Anterior cingulate cortex (tissue), 58 donors: ENCODE results near the gene TIGD3.
A peak's percentile ranks its signal among the peaks of the same experiment; 100 is the strongest.

Source experiments
- DNase-seq, 58 donors: peaks; one replicate each; lab custom pipeline; 2025; lab: John Stamatoyannopoulos, UW

TIGD3 gene

DNA sequence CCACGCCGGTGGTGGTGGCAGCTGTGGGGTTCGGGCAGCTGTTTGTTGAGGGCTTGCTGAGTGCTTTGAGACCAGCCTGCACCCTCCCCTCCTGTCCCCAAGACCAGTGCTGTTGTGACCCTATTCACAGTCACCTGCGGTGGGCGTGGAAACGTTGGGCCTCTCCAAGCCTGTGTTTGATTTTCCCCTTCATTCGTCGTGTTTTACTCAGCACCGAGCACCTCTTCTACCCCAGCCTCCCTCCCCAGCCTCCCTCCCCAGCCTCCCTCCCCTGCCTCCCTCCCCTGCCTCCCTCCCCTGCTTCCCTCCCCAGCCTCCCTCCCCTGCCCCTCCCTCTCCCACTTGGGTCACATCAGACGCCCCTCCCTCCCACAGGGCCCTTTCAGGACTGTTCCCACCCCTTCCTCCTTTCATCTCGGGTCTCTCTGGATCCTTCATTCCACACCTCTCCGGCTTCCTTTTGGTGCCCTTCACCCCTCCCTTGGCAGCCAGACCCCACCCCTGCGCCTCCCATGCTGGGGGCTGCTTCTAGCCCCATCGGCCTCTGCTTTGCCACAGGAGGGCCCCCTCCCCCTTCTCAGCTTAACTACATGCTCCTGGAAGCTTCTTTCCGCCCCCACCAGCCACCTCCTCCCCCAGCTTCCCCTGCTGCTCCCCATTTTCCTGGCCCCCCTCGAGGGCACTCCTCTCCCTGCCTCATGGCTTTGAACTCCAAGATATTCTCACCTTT is 46.7 kb downstream of the TIGD3 start:
- DNase-seq, result no peak

DNA sequence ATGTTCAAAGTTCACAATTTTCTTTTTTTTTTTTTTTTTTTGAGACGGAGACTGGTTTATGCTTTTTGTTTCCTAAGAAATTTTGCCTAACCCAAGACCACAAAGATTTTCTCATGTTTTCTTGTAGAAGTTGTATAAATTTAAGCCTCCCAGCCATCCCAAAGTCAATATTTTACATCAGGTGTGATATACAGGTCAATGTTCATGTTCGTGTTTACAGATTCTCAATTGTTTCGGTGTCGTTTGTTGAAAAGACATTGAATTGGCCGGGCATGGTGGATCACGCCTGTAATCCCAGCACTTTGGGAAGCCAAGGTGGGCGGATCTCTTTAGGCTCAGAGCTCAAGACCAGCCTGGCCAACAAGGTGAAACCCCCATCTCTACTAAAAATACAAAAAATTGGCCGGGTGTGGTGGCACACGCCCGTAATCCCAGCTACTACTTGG is 47.3 kb downstream of the TIGD3 start:
- DNase-seq, result no peak

DNA sequence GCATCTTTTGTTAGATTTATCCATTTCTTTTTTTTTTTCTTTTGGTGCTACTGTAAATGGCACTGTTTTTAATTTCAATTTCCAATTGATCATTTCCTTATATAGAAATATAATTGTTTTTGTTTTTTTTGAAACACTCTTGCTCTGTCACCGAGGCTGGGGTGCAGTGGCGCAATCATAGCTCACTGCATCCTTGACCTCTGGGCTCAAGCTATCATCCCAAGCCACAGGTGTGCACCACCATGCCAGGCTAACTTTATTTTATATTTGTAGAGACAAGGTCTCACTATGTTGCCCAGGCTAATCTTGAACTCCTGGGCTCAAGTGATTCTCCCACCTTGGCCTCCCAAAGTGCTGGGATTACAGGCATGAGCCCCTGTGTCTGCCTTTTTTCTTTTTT is 48.2 kb downstream of the TIGD3 start:
- no peak for DNase-seq

DNA sequence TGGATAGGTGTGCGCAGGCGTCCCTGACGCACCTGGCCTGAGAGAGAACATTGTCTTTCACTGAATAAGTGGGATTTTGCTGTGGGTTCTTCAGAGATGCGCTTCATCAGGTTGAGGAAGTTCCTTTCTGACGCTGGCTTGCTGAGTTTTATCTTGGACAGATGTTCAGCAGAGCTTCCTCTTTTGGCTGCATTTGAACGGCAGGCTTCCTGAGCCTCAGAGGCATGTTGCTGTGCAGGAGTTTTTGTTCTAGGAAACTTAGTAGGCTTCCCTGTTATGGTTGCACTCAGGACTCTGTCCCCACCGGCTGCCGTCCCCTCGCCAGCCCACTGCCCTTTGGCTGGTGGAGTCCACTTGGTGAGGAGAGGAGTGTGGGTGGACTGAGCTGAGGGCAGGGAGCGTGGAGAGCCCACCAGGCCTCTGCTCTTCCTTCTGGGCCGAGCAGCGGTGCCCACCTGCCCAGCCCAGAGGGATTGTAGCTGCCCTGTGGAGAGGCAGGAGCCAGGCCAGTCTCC is 49.1 kb downstream of the TIGD3 start:
- DNase-seq, result peak in 2 of 58 donors; percentile 13 to 37

DNA sequence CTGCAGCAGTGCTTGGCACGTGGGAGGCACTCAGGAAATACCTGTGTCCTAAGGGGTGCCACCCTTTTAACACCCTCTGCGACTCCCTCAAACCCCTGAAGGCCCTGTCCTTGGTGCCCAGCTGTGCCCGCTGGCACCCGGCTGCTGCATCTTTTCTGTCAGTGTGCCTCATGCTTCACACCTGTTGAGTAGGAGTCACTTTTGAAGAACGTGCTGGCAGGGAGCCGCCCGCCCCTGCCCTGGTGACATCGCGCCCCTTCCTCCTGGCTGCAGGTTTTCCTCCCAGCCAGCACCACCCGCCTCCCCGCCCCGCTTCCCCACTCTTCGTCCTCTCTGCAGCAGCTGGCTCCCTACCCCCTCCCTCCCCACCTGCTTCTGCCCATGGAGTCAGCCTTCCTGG is 49.7 kb downstream of the TIGD3 start:
- no peak for DNase-seq

DNA sequence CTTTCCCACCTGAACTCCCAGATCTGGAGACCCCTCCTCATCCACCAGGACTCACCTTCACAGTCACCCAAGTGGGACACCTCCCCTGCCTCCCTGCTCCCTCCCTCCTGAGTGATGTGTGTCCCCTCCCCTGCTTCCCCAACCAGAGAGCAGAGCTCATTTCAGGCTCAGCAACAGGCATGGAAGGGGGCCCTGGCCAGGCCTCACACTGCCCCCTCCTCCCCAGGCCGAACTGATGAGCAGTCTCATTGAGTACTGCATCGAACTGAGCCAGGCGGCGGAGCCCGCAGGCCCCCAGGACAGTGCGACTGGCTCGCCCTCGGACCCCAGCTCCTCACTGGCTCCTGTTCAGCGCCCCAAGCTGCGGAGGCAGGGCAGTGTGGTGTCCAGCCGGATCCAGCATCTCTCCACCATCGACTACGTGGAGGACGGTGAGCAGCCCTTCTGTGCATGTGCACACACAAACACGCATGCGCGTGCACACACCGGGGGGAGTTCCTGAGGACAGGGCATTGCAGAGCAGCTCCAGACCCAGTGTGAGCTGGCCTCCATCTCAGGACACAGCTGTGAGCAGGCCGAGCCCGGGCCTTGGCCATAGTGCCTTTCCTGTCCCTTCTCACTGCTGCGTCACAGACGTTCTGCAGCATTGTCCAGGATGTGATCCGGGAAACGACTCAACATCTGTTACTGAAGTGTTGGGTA is 50.2 kb downstream of the TIGD3 start:
- DNase-seq, result no peak
